A204.1 (cell line): Measurements from ENCODE around the gene SSR4.
A peak's percentile ranks its signal among the peaks of the same experiment; 100 is the strongest.
"Not testable (repeated sequence)": the region's sequence is repeated elsewhere in the genome, so short reads cannot be mapped to it uniquely, and the experiment has no call there.

ENCODE experiments used
- FAIRE-seq: peaks from 2 replicates; lab custom pipeline; 2012; peaks lifted over from hg19 to GRCh38; lab: Jason Lieb, UNC

Gene SSR4

DNA sequence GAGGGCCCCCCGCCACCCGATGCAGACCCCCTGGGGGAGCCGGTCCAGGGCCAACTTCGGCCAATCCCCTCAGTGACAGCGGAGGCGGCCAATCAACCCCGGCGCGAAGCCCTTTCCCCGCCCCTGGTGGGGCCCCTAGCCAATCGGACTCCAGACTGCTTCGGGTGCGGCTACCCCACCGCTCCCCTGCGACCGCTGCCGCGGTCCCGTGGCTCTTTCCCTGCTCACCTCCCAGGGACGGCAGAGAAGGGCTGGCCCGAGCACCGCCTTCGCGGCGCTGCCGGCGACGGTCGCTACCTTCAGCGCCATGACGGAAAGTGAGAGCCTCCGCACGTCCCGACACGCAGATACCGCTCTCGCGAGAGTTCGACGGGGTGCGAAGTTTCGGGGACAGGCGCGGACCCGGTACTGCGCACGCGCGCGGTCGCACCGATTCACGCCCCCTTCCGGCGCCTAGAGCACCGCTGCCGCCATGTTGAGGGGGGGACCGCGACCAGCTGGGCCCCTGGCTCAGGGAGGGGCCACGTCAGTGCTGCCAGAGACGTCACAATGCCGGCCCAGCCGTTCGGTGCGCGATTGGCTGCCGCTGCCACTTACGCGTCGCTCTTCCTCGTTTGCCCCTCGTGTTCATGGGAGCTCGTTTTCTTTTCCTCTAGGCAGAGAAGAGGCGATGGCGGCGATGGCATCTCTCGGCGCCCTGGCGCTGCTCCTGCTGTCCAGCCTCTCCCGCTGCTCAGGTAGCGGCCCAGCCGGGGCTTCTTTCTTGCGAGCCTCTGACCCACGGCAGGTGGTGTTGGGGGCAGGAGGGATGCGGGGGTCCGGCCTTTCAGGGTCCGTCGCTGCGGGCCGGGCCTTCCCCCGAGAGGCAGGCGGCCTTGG lies at the start of gene SSR4, which contains the start of gene IDH3G:
TSS of gene SSR4 (plus strand) at position 651 of the 879 bp plus-strand sequence. CDS start at position 671, 20 bp downstream.
TSS of gene IDH3G (minus strand) at position 358 of the 879 bp plus-strand sequence. CDS start at position 309, 49 bp downstream.
- peak; percentile 98 for FAIRE-seq

DNA sequence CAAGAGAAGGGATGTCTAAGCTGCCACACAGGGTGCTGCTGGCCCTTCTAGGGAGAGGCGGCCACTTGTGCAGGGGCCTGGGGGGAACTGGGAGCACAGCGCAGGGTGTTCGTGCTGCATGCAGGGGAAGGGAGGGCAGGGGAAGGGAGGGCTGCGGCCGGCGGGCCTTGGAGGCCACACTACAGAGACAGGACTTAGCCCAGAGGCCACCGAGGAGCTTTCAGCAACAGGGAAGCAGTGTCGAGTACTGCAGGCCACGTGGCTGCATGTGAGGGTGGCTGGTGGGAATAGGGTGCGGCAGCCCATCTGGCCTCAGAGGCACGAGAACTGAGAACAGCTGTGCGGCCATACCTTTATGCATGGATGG lies 49.4 kb upstream of the SSR4 start:
- not testable (repeated sequence) for FAIRE-seq

DNA sequence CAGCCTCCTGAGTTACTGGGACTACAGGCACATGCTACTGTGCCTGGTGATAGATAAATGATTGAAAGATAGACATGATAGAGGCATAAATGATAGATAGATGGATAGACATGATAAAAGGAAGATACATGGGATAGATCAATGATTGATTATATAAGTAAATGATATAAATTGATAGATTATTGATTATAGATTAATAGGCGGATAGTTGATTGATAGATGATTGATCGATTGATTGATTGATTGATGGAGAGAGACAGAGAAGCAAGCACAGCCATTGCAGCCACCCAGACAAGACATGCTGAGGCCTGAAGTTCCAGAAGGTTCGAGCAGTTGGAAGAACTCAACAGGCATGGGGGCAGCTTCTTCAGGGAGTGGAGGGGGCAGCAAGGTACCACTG lies 48.1 kb upstream of the SSR4 start:
- FAIRE-seq = no peak

DNA sequence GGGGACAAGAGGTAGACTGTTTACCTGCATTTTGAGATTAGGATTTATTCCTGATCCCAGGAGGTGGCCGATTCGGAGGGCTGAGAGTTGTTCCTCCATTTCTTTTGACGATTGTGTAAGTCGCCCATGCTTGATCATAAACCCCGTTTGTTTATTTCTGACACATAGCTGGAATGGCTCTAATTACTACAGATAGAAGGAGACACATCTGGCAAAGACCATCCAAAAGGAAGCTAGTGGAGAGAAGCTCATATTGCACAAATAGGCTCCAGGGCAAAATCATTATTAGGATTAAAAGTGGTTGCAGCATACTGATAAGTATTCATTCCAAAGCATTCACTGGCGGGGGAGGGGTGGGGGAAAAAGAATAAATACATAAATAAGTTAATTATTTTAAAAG lies 47.5 kb upstream of the SSR4 start:
- not testable (repeated sequence) for FAIRE-seq

DNA sequence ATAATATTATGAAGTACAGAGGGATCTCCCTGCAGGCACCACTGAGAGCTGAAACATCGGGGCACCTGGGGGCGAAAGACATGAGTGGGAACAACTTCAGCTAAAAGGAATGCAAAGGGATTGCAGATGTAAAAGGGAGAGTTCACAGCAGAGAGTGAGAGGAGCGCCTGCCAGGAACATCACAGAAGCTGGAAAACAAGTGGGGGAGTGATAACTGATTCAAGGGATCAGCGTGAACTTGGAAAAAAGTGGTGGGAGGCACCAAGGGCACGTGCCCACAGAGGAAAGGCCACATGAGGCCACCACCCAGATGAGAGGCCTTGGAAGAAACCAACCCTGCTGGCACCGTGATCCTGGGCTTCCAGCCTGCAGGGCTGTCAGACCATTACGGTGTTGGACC lies 45.5 kb upstream of the SSR4 start:
- not testable (repeated sequence) for FAIRE-seq

DNA sequence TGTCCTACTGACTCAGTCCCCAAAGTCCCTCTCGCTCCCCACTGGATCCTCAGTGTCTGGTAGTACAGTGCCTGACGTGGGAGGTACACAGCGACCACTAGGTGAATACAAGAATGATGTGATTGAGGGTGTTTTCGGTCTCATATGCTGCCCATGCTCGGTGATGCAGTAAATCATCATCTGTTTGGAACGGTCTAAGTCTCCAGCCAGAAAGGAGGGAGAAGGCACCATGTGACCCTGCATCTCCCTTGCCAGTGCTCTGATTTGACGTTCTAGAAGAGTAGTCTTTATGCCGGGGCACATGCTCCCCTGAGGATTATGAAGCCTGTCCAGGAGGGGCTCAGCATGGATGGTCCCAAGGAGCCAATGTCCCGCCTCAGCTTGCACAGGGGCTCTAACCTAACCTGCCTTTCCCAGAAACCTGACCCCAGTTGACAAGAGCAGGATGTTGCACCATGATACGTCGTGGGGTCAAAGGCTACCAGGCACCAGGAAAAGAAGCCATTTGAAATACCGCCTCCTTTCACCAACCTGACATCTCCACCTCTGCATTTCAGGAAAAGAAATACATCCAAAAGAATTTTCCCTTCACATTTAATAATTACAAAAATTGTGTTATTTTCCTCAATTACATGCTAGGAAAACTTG lies 44.2 kb upstream of the SSR4 start:
- no peak for FAIRE-seq

DNA sequence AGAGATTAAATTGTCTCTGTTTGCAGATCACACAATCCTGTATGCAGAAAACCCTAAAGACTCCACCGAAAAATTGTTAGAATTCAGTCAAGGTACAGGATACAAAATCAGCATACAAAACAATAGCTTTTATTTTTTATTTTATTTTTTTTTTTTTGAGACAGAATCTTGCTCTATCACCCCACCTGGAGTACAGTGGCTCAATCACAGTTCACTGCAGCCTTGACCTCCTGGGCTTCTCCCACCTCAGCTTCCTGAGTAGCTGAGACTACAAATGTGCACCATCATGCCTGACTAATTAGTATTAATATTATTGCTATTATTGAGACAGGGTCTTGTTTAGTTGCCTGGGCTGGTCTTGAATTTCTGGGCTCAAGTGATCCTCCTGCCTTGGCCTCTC lies 39.3 kb upstream of the SSR4 start:
- no peak for FAIRE-seq

DNA sequence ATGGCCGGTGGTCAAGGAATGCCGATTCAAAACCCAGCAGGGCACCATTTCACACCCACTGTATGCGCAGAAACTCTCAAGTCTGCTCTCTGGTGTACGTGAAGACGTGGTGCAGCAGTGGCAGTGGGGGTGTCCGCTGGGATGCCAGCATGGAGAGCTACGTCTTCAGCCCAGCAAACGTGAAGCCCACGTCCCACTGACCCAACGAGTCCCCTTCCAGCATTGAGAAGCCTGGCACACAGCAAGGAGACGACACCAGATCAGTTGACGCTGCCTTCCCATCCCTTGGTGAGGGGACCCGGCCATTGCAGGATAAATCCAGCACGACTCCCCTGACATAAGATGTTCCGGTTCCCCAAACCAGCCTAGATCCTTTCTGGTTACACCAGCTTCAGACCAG lies 32.6 kb upstream of the SSR4 start:
- FAIRE-seq = no peak

DNA sequence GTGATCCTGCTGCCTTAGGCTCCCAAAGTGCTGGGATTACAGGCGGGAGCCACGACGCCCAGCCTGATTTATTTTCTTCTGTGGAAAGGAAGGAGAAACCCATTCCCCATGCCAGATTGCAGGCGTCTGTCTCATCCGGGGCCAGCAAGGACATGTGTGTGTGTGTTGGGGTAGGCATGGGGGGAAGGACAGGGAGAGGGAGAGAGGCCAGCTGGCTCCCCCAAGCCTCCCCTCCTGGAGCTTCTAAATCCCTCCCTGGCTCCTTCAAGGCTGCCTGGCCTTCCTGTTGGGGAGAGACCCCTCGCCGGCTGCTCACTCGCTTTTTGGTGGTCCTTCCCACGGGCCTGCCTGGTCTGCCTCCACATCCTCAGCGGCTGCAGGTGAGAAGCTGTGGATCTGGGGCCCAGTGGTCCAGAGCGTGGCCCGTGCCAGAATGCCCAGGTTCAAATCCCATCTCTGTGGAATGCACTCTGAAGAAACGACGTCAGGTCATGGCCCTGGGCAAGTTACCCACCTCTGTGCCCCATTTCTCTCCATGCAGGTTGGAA lies 31.8 kb upstream of the SSR4 start:
- no peak for FAIRE-seq

DNA sequence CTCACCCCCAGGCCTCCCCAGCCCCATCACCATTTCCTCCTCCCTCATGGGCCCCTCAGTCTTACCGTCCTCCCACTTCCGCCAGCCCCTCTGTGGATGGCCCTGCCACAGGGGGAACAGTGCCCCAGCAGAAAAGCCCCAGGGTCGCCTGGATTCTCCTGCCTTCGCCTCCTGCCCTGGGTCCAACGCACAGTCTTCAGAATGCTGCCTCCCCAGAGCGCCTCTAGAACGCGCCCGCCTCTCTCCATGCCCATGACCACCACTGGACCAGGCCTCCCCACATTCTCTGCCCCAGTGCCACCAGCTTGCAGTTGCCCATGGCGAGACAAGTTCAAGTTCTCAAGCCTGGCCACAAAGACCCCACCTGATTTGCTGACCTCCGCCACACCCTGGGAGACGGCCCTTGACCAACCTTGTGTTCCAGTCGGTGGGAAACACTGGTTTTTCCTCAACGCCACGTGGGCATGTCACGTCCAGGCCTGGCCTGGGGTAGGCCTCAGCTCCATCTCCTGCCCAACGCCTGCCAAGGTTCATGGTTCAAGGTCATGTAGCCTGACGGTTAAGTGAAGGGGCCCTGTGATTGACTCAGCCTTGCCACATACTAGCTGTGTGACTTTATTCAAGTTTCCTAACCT lies 31.1 kb upstream of the SSR4 start:
- no peak for FAIRE-seq

DNA sequence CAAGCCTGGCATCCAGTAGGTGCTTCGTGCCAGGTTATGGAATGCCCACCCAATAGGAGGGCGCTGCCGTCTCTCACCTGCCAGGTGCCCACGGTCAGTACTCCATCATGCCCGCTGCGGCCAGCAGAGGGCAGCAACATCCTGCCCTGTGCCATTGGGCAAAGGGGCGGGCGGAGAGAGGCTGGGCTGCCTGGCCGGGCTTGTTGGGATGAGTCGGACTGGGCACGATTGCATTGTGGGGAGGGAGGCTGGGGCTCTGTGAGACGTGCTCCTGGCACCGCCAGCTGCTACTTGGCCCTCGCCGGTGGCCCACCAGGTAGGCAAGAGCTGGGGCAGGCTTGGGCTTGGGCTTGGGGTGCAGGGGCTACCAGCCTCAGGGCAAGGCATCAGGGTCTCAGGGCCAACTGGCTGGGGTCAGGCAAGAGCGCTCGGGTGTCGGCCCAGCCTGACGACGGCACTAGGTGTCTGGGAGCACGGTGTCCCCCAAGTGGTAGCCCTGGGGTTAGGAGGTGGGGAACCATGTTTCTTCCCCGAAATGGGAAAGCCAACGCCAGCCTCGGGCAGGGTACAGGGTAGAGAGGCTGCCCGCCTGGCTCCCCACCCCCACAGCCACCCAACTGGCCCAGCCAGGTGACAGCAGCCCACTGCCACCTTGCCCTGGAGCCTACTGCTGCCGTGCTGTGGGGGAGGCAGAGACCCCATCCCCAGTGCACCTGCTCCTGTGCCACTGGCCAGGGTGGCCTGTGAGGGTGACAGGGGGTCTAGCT lies 30.3 kb upstream of the SSR4 start, which contains the start of gene PLXNB3:
TSS of gene PLXNB3 (plus strand) at position 261 of the 767 bp plus-strand sequence. CDS start 1,287 bp downstream, outside the sequence.
- FAIRE-seq = no peak

DNA sequence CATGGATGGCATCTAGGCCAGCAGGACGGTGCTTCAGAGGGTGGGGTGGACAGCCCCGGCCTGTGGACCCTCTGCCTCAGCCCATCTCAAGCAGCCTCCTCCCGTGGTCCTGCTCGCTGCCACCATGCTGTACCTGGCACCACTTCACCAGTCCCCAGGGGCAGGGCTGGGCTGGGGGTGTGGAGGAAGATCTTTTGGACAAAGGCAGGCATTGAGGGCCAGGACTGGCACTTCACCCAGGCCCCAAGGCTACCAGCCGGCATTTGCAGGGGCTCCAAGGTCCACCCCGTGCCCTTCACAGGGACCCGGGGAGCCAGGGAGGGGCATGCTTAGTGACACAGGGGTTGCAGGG lies 29.7 kb upstream of the SSR4 start:
- FAIRE-seq = no peak

DNA sequence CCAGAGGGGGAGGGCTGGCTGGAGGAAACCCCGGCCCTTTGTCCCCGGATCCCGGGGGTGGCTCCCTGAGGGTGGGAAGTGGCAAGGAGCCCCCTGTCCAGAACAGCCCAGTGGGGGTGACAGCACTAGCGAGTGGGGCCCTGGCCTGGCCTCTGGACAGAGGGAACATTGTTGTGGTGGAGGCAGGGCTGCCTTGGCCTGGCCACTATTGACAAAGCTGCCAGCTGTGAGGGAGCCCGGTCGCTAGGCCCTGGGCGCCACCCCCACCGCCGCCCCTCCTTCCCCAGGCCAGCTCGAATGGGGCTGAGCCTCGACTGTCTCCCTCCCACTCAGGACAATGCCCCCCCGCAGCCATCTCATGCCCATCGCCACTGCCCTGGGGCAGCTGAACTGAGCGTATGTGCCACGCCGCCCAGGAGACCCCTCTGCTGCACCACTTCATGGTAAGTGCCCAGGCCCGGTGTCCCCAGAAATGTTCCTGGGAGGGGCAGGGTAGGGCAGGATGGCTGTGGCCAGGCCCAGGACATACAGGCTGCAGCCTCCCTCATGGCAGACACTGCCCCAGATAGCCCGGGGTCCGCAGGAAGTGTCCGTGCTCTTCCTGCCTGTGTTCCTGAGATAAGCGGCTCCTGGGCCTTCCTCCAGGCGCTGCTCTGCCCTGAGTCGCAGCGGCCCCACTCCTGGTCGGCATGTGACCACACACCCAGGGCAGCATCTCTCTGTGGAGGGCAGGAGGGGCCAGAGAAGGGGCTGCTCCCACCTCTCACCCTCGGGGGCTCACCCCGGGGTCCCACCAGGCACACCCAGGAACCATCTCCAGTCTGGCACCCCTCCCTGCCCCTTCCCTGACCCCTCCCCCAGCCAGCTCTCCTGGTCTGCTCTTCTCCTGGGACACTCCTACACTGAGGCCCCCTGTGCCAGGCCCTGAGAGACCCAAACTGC lies 29.1 kb upstream of the SSR4 start:
- FAIRE-seq = no peak

DNA sequence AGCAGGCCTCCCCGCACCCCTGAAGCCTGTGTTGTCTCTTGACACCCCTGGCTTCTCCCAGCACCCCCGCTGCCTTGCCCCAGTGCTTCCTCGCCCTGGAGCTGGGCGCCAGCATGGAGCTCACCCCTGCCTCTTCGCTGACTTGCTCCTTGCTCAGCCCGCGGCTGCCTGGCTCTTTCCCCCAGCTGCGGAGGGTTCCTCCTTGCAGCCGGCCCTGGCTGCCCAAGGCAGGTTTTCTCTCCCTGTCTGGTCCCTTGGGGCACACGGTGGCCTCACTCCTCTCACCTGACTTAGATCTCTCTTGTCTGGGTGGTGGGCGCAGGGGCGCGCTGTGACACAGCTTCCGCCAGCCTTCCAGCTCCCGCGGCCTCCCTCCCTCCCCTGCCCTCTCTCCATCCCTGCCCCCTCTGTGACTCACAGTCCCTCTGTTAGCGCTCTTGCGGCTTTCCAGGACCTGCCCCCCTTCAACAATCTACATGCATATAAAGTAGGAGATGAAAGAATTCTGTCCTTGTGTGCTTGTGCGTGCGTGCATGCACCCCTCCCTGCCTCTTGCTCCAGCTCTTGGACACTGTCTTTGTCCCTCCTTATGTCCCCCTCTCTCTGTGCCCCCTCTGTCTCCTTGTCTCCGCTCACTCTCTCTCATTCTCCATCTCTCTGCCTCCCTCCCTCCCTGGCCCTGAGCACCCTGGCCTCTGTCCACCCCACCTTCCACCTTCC lies 28.2 kb upstream of the SSR4 start:
- FAIRE-seq = no peak

DNA sequence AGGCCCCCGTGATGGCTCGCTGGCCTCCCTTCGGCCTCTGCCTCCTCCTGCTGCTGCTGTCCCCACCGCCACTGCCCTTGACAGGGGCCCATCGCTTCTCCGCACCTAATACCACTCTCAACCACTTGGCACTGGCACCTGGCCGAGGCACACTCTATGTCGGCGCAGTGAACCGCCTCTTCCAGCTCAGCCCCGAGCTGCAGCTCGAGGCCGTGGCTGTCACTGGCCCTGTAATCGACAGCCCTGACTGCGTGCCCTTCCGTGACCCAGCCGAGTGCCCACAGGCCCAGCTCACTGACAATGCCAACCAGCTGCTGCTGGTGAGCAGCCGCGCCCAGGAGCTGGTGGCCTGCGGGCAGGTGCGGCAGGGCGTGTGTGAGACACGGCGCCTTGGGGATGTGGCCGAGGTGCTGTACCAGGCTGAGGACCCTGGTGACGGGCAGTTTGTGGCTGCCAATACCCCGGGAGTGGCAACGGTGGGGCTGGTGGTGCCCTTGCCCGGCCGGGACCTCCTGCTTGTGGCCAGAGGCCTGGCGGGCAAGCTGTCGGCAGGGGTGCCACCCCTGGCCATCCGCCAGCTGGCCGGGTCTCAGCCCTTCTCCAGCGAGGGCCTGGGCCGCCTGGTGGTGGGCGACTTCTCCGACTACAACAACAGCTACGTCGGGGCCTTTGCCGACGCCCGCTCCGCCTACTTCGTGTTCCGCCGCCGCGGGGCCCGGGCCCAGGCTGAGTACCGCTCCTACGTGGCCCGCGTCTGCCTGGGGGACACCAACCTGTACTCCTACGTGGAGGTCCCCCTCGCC lies 27.4 kb upstream of the SSR4 start:
- no peak for FAIRE-seq

DNA sequence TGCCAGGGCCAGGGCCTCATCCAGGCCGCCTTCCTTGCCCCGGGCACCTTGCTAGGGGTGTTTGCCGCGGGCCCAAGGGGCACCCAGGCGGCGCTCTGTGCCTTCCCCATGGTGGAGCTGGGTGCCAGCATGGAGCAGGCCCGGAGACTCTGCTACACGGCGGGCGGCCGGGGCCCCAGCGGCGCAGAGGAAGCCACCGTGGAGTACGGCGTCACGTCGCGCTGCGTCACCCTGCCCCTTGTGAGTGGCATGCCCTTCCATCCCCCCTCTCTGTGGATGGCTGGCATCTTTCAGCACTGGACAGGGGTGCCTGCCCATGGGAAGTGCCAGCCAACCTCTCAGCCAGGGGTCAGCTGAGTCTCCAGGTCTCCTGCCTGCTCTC lies 26.8 kb upstream of the SSR4 start:
- FAIRE-seq = no peak

DNA sequence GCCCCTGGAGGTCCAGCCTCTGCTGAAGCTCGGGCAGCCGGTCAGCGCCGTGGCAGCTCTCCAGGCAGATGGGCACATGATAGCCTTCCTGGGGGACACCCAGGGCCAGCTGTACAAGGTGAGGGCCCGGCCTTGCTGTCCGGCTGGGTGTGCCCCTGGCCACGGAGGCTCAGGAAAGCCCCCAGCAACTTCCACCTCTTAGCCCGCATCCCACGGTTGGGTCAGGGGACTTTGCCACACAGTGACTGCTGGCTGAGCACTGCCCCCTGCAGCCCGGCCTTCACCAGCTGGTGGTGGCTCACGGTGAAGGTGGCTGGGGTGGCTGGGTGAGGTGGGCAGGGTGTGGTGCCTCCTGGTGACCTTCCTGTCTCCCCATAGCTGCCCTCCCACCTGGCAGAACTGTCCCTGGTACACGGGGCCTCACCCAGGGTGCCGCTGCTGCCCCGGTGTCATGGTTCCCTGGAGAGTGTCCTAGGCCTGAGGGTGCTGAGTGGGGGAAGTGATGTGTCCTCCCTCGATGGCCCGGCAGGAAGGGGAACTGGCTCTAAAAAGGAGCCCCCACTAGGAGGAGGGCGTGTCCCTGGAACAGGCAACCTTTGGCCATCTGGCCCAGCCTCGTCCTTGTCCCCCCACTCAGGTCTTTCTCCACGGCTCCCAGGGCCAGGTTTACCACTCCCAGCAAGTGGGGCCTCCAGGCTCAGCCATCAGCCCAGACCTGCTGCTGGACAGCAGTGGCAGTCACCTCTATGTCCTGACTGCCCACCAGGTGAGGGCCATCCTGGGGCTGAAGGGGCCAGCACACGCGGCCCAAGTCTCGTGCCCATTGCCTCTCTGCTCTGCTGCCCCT lies 25.9 kb upstream of the SSR4 start:
- FAIRE-seq = no peak

DNA sequence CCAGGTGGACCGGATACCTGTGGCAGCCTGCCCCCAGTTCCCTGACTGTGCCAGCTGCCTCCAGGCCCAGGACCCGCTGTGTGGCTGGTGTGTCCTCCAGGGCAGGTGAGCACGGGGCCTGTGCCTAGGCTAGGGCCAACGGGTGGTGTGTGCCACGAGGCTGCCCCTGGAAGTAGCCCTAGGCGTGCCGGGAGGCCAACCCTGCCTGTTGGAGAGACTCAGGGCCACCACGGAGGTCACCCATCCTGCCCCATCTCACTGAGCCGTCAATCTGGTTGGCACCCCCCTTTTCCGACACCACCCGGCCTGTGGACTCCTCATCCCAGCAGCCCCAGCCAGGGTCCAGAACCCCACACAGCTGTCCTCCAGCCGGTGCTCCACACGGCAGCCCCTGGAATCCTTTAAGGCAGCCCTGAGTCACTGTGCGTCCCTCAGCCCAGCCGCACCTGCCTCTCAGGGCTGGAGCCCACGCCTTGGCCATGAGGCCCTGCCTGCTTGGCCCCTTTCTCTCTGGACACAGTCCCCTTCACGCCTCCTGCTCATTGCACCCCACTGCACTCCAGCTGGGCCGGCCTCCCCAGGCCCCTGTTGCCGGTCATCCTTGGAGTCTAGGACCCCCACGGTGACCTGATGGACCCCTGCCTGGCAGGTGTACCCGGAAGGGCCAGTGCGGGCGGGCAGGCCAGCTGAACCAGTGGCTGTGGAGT lies 25.2 kb upstream of the SSR4 start:
- FAIRE-seq = no peak
